Neuronal stem cell (in vitro differentiated cells): Measurements from ENCODE around the gene B4GALNT4.

ENCODE experiments used
- DNase-seq: peaks from one replicate; pipeline ENCODE4 v3.0.0-alpha.2; 2013; ENCODE audit warnings: low spot score
- H2AFZ ChIP-seq: one replicate; pipeline ENCODE4 v1.6.1; 2013; ENCODE audit warnings: mild to moderate bottlenecking, low read length, inconsistent platforms
- H2AK5ac ChIP-seq: 2 replicates; pipeline ENCODE4 v1.6.1; 2013; ENCODE audit warnings: low read depth, mild to moderate bottlenecking, inconsistent platforms, low read length, moderate library complexity, mixed read lengths
- H2BK120ac ChIP-seq: 2 replicates; pipeline ENCODE4 v1.6.1; 2013; ENCODE audit warnings: low read depth, mild to moderate bottlenecking, inconsistent platforms, low read length, moderate library complexity, mixed read lengths
- H2BK12ac ChIP-seq: one replicate; pipeline ENCODE4 v1.6.1; 2013; ENCODE audit warnings: low read length, inconsistent platforms
- H2BK15ac ChIP-seq: 2 replicates; pipeline ENCODE4 v1.6.1; 2013; ENCODE audit warnings: mild to moderate bottlenecking, low read length, inconsistent platforms, mixed read lengths
- H2BK5ac ChIP-seq: one replicate; pipeline ENCODE4 v1.6.1; 2013; ENCODE audit warnings: inconsistent platforms, mild to moderate bottlenecking, low read length, moderate library complexity
- H3K14ac ChIP-seq: one replicate; pipeline ENCODE4 v1.6.1; 2013; ENCODE audit warnings: low read length, inconsistent platforms
- H3K18ac ChIP-seq: 2 replicates; pipeline ENCODE4 v1.6.1; 2013; ENCODE audit warnings: low read length, inconsistent platforms
- H3K23ac ChIP-seq: 2 replicates; pipeline ENCODE4 v1.6.1; 2013; ENCODE audit warnings: low read depth, mild to moderate bottlenecking, mixed read lengths, low read length, inconsistent platforms; ENCODE audit not compliant: poor library complexity
- H3K27ac ChIP-seq: replicated peaks from 3 replicates; pipeline ENCODE4 v1.5.1; 2013; ENCODE audit warnings: low read length, inconsistent platforms
- H3K27me3 ChIP-seq, 3 experiments: 2 replicates each; pipeline ENCODE4 v1.6.1; 2013; ENCODE audit warnings: low read length in 3 of 3, mild to moderate bottlenecking in 2 of 3, inconsistent platforms in 1 of 3, low read depth in 1 of 3, mixed read lengths in 1 of 3, moderate library complexity in 1 of 3; ENCODE audit not compliant: control insufficient read depth in 3 of 3, insufficient read depth in 3 of 3
- H3K36me3 ChIP-seq, 2 donors: replicated peaks in 1 of 2; 2 replicates each; pipeline ENCODE4 v1.6.1; 2013; ENCODE audit warnings: low read length in 2 of 2; ENCODE audit not compliant: control insufficient read depth in 2 of 2, insufficient read depth in 2 of 2
- H3K4ac ChIP-seq: 2 replicates; pipeline ENCODE4 v1.6.1; 2013; ENCODE audit warnings: inconsistent platforms, mild to moderate bottlenecking, low read length, moderate library complexity
- H3K4me1 ChIP-seq, 2 donors: 1 replicate in 1 of 2; 2 replicates in 1 of 2; pipeline ENCODE4 v1.6.1; 2013; ENCODE audit warnings: low read length in 2 of 2, low read depth in 1 of 2; ENCODE audit not compliant: control insufficient read depth in 2 of 2, insufficient read depth in 1 of 2
- H3K4me2 ChIP-seq: one replicate; pipeline ENCODE4 v1.6.1; 2013; ENCODE audit warnings: mild to moderate bottlenecking, low read length, inconsistent platforms; ENCODE audit not compliant: insufficient read depth, poor library complexity, severe bottlenecking
- H3K4me3 ChIP-seq, 2 donors: 2 replicates each; pipeline ENCODE4 v1.5.1; 2013; ENCODE audit warnings: low read length in 2 of 2, mild to moderate bottlenecking in 2 of 2, inconsistent platforms in 1 of 2, moderate library complexity in 1 of 2
- H3K79me1 ChIP-seq: one replicate; pipeline ENCODE4 v1.6.1; 2013; ENCODE audit warnings: low read depth, mild to moderate bottlenecking, inconsistent platforms, low read length, moderate library complexity
- H3K9ac ChIP-seq: one replicate; pipeline ENCODE4 v1.6.1; 2013; ENCODE audit warnings: mild to moderate bottlenecking, low read depth, low read length, inconsistent platforms; ENCODE audit not compliant: poor library complexity
- H3K9me3 ChIP-seq, 2 donors: replicated peaks in 1 of 2; 2 replicates each; pipeline versions ENCODE3 to v1.6.1; 2013; ENCODE audit warnings: low read length in 2 of 2, mild to moderate bottlenecking in 2 of 2, inconsistent platforms in 1 of 2, low read depth in 1 of 2, mixed read lengths in 1 of 2, moderate library complexity in 1 of 2; ENCODE audit not compliant: control insufficient read depth in 2 of 2, insufficient read depth in 1 of 2
- H4K8ac ChIP-seq: one replicate; pipeline ENCODE4 v1.6.1; 2013; ENCODE audit warnings: low read depth, mild to moderate bottlenecking, inconsistent platforms, low read length, moderate library complexity
- H4K91ac ChIP-seq: one replicate; pipeline ENCODE4 v1.6.1; 2013; ENCODE audit warnings: low read length, low read depth, mild to moderate bottlenecking, inconsistent platforms; ENCODE audit not compliant: poor library complexity
- whole genome bisulfite sequencing, 2 donors: extraction: QIAGEN DNeasy Blood & Tissue Kit; methylation state at CpG; one replicate each; pipeline ENCODE4 v1.1.7; 2013; ENCODE audit warnings: missing lambda C conversion rate in 2 of 2, mixed read lengths in 1 of 2; ENCODE audit not compliant: insufficient read length in 2 of 2, insufficient replicate concordance in 1 of 2; ENCODE audit errors: extremely low coverage in 2 of 2; 5-methylcytosine and 5-hydroxymethylcytosine counted together

B4GALNT4 gene

DNA sequence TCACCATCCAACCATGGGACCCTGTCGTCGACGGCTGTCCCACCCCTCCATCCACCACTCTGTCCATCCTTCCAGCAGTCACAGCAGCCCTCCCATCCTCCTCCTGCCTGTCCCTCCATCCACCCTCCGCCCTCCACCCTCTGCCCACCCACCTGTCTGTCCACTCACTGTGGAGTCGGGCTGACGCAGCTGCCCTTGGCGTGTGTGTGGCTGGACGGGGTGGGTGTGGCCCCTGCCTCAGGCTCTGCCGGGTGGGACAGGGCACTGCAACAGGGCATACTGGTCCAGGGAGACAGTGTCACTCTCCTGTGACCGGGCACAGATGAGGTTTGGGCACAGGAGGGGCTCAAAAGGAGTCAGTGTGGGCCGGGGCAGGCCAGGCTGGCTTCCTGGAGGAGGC, 26.6 kb downstream of the B4GALNT4 start:
- H2BK12ac ChIP-seq, result peak overlapping the region; percentile 84
- WGBS, 2 donors, result no CpG with 5 or more reads among the region's 11 CpGs
- no peak for DNase-seq

GRCh38 chr11:396511-396947, 27.2 kb downstream of the B4GALNT4 start:
- no peaks in the 10 kb centered on the region for H3K36me3 ChIP-seq
- no peak for DNase-seq
- H2BK15ac ChIP-seq, result peak overlapping the region; percentile 55
- peak overlapping the region; percentile 11 for H2AFZ ChIP-seq
- no peak overlapping the region for H2BK120ac ChIP-seq
- H3K18ac ChIP-seq, result peak overlapping the region; percentile 64
- no peak overlapping the region for H3K4me2 ChIP-seq
- H3K4me3 ChIP-seq, result no peak overlapping the region
- H3K4me1 ChIP-seq, result peaks cover 6 to 8% of the 10 kb centered on the region in 2 donors
- H2BK12ac ChIP-seq, result peak overlapping the region; percentile 84
- no peak overlapping the region for H3K4ac ChIP-seq
- no peak overlapping the region for H4K91ac ChIP-seq
- H3K9ac ChIP-seq, result peak overlapping the region; percentile 50
- H3K79me1 ChIP-seq, result peaks cover 5% of the 10 kb centered on the region
- H2BK5ac ChIP-seq, result peak overlapping the region; percentile 75
- H3K23ac ChIP-seq, result peak overlapping the region; percentile 80
- H4K8ac ChIP-seq, result no peak overlapping the region
- H3K14ac ChIP-seq, result peak overlapping the region; percentile 56
- peak overlapping the region; percentile 97 for H2AK5ac ChIP-seq
- peaks cover 0 to 6% of the 10 kb centered on the region in 2 donors for H3K9me3 ChIP-seq
- WGBS, 2 donors, result no CpG with 5 or more reads among the region's 23 CpGs
- H3K27ac ChIP-seq, result no peak overlapping the region
- peaks cover 0 to 3% (median 0%) of the 10 kb centered on the region in 3 experiments for H3K27me3 ChIP-seq

More for the DNA sequence above, 26.6 kb downstream of the B4GALNT4 start:
- Histone ChIP-seq H3K4me2 (no peak overlapping the region), H3K18ac (peak overlapping the region; percentile 76), H3K9me3 (peaks cover 0 to 6% of the 10 kb centered on the region in 2 donors), H4K91ac (no peak overlapping the region), H3K14ac (peak overlapping the region; percentile 56), H3K27ac (no peak overlapping the region), H3K4me3 (no peak overlapping the region), H3K79me1 (peaks cover 5% of the 10 kb centered on the region), H2AK5ac (peak overlapping the region; percentile 97), H2BK5ac (peak overlapping the region; percentile 82), H2BK15ac (peak overlapping the region; percentile 55), H3K27me3 (peaks cover 0 to 3% (median 0%) of the 10 kb centered on the region in 3 experiments), H3K9ac (peak overlapping the region; percentile 21), H3K4me1 (peaks cover 6 to 8% of the 10 kb centered on the region in 2 donors), H2AFZ (no peak overlapping the region), H3K23ac (peak overlapping the region; percentile 80), H3K4ac (no peak overlapping the region), H2BK120ac (no peak overlapping the region), H3K36me3 (no peaks in the 10 kb centered on the region), H4K8ac (peak overlapping the region; percentile 43)

- Histone ChIP-seq H3K4me1 (peaks cover 6 to 8% of the 10 kb centered on the region in 2 donors), H2AK5ac (peak overlapping the region; percentile 97), H3K9ac (no peak overlapping the region), H3K36me3 (no peaks in the 10 kb centered on the region), H3K23ac (no peak overlapping the region), H4K8ac (no peak overlapping the region), H3K14ac (peak overlapping the region; percentile 56), H3K4ac (no peak overlapping the region), H3K18ac (peak overlapping the region; percentile 64), H3K79me1 (peaks cover 5% of the 10 kb centered on the region), H2AFZ (peak overlapping the region; percentile 11), H3K4me3 (no peak overlapping the region), H3K4me2 (peak overlapping the region; percentile 11), H4K91ac (no peak overlapping the region), H2BK15ac (peak overlapping the region; percentile 55), H3K27me3 (peaks cover 0 to 3% (median 0%) of the 10 kb centered on the region in 3 experiments), H2BK5ac (peak overlapping the region; percentile 75), H3K27ac (no peak overlapping the region), H3K9me3 (peaks cover 0 to 6% of the 10 kb centered on the region in 2 donors), H2BK12ac (peak overlapping the region; percentile 73), H2BK120ac (no peak overlapping the region)
- no CpG with 5 or more reads among the region's 43 CpGs for WGBS, 2 donors
- DNase-seq, result no peak
Observed at GRCh38 chr11:396948-397548, 27.7 kb downstream of the B4GALNT4 start.

GRCh38 chr11:398826-399225, 29.5 kb downstream of the B4GALNT4 start:
- peak overlapping the region; percentile 89 for H4K91ac ChIP-seq
- H3K14ac ChIP-seq, result no peak overlapping the region
- H2BK120ac ChIP-seq, result no peak overlapping the region
- H3K36me3 ChIP-seq, result no peaks in the 10 kb centered on the region
- H3K18ac ChIP-seq, result no peak overlapping the region
- peak overlapping the region; percentile 46 for H2AK5ac ChIP-seq
- no peak overlapping the region for H2AFZ ChIP-seq
- no peak overlapping the region for H3K27ac ChIP-seq
- no peak overlapping the region for H3K4me2 ChIP-seq
- H3K4me3 ChIP-seq, result no peak overlapping the region
- H3K27me3 ChIP-seq, result peaks cover 0 to 3% (median 0%) of the 10 kb centered on the region in 3 experiments
- H3K79me1 ChIP-seq, result peaks cover 5% of the 10 kb centered on the region
- DNase-seq, result no peak
- H2BK12ac ChIP-seq, result no peak overlapping the region
- no peak overlapping the region for H2BK5ac ChIP-seq
- H3K9ac ChIP-seq, result peak overlapping the region; percentile 50
- H3K9me3 ChIP-seq, result peaks cover 0 to 6% of the 10 kb centered on the region in 2 donors
- H3K4me1 ChIP-seq, result peaks cover 0 to 2% of the 10 kb centered on the region in 2 donors
- H2BK15ac ChIP-seq, result no peak overlapping the region
- H4K8ac ChIP-seq, result no peak overlapping the region
- H3K4ac ChIP-seq, result no peak overlapping the region
- no peak overlapping the region for H3K23ac ChIP-seq
- WGBS, 2 donors, result no CpG with 5 or more reads among the region's 20 CpGs
